Endothelial cell (in vitro differentiated cells): ENCODE results near the gene GRB10. TPM values are rescaled to one million over a fixed set of nuclear protein-coding genes. Genes with fewer than 3 reads are reported as not detected.

Experiments
- DNase-seq: peaks from one replicate; pipeline ENCODE4 v3.0.0; 2021; ENCODE audit warnings: low spot score
- H3K27ac Mint-ChIP-seq: one replicate; pipeline ENCODE4 v1.8.0; 2021; ENCODE audit warnings: mixed read lengths, inconsistent platforms; ENCODE audit not compliant: unreplicated experiment
- H3K27me3 Mint-ChIP-seq: one replicate; pipeline ENCODE4 v1.8.0; 2021; ENCODE audit warnings: mild to moderate bottlenecking, moderate library complexity, mixed read lengths, inconsistent platforms; ENCODE audit not compliant: unreplicated experiment
- H3K36me3 Mint-ChIP-seq: one replicate; pipeline ENCODE4 v1.8.0; 2021; ENCODE audit warnings: mild to moderate bottlenecking, low read depth, mixed read lengths, inconsistent platforms; ENCODE audit not compliant: unreplicated experiment
- H3K4me1 Mint-ChIP-seq: one replicate; pipeline ENCODE4 v1.8.0; 2021; ENCODE audit warnings: mild to moderate bottlenecking, mixed read lengths, inconsistent platforms; ENCODE audit not compliant: unreplicated experiment
- H3K4me3 Mint-ChIP-seq: one replicate; pipeline ENCODE4 v1.8.0; 2021; ENCODE audit warnings: mild to moderate bottlenecking, mixed read lengths, inconsistent platforms; ENCODE audit not compliant: unreplicated experiment
- H3K9me3 Mint-ChIP-seq: one replicate; pipeline ENCODE4 v1.8.0; 2021; ENCODE audit warnings: mixed read lengths, inconsistent platforms; ENCODE audit not compliant: unreplicated experiment
- total RNA-seq: library from RNA; stranded (reverse); fragmentation: NEBNext Ultra II Directional; extraction: Animal tissue kit (Norgen Biotek cat#: 25700); gene quantifications from one replicate; pipeline ENCODE4 v1.2.1, GENCODE V29; 2021; ENCODE audit not compliant: unreplicated experiment
- TF ChIP-seq, protein P1 (sequence below): fragments of 200-600 bp; sonication (generic); IDR thresholded peaks from one replicate; pipeline ENCODE4 v1.5.0; 2021; ENCODE audit warnings: antibody characterized with exemption; ENCODE audit not compliant: unreplicated experiment

The GRB10 gene
- total RNA-seq, 1 donor from 2014 or later = 164 TPM

DNA sequence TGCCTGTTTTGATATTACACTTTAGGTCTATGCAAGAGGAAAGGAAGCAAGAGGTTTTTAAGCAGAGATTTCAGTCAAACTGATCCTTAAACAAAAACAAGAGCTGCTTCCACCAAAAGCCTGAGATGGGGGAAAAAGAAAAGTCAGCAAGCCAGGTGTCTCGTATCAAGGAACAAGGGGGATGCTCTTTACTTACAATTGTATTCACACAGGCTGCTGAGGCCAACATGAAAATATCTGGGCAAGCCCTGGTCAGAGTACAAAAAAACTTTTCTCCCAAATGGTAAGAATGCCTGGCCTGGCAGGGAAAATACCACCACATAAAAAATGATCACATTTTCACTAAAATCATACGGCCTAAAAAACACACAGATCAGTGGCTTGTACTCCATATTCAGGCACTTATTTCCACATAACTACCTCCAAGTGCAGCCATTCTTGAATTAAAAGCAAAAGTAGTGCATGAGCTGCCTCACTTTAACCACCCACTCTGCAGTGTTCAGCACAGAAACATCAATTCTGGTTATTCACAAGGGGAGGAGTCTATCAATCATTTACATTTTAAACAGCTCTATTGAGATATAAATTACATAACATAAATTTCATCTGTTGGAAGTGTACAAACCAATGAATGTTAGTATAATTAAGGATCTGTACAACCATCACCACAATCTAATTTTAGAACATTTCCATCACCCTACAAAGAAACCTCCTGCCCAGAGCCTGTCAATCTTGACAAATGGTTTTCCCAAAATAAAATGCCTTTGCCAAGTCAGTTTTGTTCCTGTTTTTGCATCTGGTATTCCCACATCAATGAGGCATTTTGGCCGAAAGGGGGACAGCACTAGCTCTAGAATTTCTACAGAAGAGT, 70.2 kb downstream of the GRB10 start:
- Mint-ChIP-seq H3K36me3 (peaks cover 11% of the 10 kb centered on the region), H3K4me1 (peaks cover 54% of the 10 kb centered on the region), H3K27me3 (peaks cover 15% of the 10 kb centered on the region), H3K4me3 (no peak overlapping the region), H3K9me3 (no peaks in the 10 kb centered on the region), H3K27ac (peak overlapping the region; percentile 25)
- TF ChIP-seq, protein P1, sequence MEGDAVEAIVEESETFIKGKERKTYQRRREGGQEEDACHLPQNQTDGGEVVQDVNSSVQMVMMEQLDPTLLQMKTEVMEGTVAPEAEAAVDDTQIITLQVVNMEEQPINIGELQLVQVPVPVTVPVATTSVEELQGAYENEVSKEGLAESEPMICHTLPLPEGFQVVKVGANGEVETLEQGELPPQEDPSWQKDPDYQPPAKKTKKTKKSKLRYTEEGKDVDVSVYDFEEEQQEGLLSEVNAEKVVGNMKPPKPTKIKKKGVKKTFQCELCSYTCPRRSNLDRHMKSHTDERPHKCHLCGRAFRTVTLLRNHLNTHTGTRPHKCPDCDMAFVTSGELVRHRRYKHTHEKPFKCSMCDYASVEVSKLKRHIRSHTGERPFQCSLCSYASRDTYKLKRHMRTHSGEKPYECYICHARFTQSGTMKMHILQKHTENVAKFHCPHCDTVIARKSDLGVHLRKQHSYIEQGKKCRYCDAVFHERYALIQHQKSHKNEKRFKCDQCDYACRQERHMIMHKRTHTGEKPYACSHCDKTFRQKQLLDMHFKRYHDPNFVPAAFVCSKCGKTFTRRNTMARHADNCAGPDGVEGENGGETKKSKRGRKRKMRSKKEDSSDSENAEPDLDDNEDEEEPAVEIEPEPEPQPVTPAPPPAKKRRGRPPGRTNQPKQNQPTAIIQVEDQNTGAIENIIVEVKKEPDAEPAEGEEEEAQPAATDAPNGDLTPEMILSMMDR = no peak
- no peak for DNase-seq

DNA sequence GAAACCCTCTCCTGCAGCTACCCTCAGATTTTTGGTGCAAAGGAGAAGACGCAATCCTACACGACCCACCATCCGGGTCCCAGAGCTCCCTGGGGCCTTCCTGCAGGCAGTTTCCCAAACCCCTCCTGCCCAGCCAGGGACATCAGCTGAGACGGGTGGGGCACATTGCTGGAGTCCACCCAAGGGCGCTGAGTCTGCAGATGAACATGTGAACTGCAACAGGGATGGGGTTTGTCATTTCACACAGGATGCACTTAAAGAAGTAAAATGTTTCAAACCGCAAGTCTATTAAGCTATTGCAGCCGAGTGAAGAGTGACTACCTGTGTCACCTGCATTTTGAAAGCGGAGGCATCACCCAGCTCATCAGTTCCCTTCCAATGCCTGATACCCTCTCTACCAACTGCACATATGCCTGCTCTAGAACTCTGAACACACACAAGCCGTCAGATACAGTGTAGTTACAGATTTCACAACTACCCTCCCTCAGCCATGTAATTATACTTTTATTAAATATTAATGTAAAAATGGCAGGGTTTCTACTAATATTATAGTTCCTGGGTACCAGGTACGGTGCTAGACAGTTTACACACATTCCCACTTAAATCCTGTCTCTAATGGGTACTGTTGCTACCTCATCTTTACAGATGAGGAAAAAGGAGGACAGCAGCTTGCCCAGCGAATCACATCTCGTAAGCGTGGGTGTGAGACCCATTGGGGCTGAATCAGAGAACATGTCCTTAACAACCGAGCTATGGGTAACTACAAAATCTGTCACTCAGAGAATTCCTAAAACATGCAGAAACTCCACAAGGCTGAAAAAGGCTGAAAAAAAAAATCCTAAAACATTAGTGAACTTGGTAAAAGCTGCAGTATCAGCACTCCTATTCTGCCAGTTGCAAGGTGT, 71.2 kb downstream of the GRB10 start:
- Mint-ChIP-seq H3K4me1 (peaks cover 60% of the 10 kb centered on the region), H3K36me3 (peaks cover 17% of the 10 kb centered on the region)

DNA sequence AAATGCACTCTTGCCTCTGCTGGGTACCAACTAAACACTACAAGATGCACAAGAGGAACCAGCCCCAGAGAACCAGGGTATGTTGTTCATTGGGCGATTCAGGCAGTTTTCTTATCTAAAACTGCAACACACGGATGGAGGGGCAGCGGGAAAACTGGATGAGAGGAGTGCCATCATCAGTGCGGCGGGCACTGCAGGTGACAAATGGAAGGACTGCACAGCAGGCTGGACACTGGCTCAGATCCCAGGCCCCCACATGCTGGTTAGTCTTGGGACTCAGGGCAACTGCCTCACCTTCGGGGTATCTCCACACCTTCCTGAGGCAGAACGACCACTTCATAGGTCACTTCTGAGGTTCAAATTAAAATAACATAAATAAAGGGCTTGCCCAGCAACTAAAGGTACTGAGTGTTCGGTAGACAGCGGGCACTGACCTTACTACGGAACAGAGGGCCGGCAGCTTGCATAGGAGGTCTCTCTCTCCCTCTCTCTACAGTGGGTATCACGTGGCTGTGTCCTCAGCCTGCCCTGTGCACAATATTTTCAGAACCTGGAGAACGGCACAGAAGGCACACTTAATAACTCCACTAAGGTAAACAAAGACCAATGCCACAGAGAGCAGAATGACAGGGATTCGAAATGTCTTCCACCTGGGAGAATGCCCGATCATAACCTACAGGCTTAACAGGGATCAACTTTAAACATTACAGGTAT, 72.1 kb downstream of the GRB10 start:
- TF ChIP-seq, protein P1 = no peak
- no peaks in the 10 kb centered on the region for H3K9me3 Mint-ChIP-seq
- H3K27ac Mint-ChIP-seq = no peak overlapping the region
- no peak for DNase-seq
- H3K4me3 Mint-ChIP-seq = no peak overlapping the region
- peaks cover 61% of the 10 kb centered on the region for H3K4me1 Mint-ChIP-seq
- peaks cover 14% of the 10 kb centered on the region for H3K36me3 Mint-ChIP-seq
- H3K27me3 Mint-ChIP-seq = peaks cover 14% of the 10 kb centered on the region

More for the DNA sequence above, 71.2 kb downstream of the GRB10 start:
- no peaks in the 10 kb centered on the region for H3K9me3 Mint-ChIP-seq
- no peak for DNase-seq
- peak overlapping the region; percentile 20 for H3K27ac Mint-ChIP-seq
- H3K4me3 Mint-ChIP-seq = no peak overlapping the region
- peaks cover 14% of the 10 kb centered on the region for H3K27me3 Mint-ChIP-seq
- TF ChIP-seq, protein P1 = no peak

DNA sequence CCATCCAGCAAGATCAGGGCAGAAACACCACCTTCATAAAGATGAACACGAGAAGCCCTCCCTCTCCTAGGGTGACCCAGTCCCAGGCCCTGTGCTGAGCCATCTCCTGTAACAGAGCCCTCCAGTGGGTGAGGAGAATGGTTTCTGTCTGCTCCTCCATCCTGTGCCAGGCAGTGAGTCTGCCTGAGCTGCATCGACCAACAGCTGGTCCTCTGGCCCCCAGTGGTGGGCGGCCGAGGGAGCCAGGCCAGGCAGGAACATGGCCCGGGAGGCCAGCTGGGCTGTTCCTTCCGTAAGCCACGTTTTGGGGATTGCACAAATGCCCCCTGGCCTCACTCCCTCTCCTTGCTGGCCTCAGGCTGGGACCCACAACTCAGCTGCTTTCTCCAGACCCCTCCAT, 73.5 kb downstream of the GRB10 start:
- Mint-ChIP-seq H3K27me3 (peaks cover 14% of the 10 kb centered on the region), H3K4me3 (peak overlapping the region; percentile 42), H3K36me3 (peaks cover 14% of the 10 kb centered on the region), H3K4me1 (peaks cover 72% of the 10 kb centered on the region), H3K9me3 (no peaks in the 10 kb centered on the region), H3K27ac (peak overlapping the region; percentile 68)
- no peak for DNase-seq
- TF ChIP-seq, protein P1 = no peak
